ENCODE measurements around the gene NRARP. TPM values are rescaled to one million over a fixed set of nuclear protein-coding genes. Genes with fewer than 3 reads are reported as not detected.
"Not testable (repeated sequence)": the region's sequence is repeated elsewhere in the genome, so short reads cannot be mapped to it uniquely, and the experiment has no call there.

The NRARP gene
- total RNA-seq, 1 experiment from 2014 or later, result 23.8 TPM

- not testable (repeated sequence) for H2BK120ac ChIP-seq (ENCODE audit: low read depth, low read length, poor library complexity, severe bottlenecking); H2BK12ac ChIP-seq (ENCODE audit: insufficient read length, low read depth, low read length); DNase-seq; H3K27me3 ChIP-seq (ENCODE audit: insufficient read depth, low read length); H2AFZ ChIP-seq (ENCODE audit: low read length); H3K23ac ChIP-seq (ENCODE audit: insufficient read length, low read depth, low read length); H3K27ac ChIP-seq (ENCODE audit: insufficient read length, low read depth, low read length); H2BK15ac ChIP-seq (ENCODE audit: low read depth, low read length); H2AK5ac ChIP-seq (ENCODE audit: insufficient read length, low read length); H3K9me3 ChIP-seq (ENCODE audit: control insufficient read depth, low read depth, low read length); H4K5ac ChIP-seq (ENCODE audit: insufficient read length, low read depth, low read length); H3K23me2 ChIP-seq (ENCODE audit: insufficient read length, low read depth, low read length, poor library complexity, severe bottlenecking); H3K56ac ChIP-seq (ENCODE audit: insufficient read length, low read depth, low read length); H3K27ac Mint-ChIP-seq; H2BK20ac ChIP-seq (ENCODE audit: low read depth, low read length, poor library complexity, severe bottlenecking); H3K4me3 Mint-ChIP-seq; H3K79me1 ChIP-seq (ENCODE audit: insufficient read depth, low read depth, low read length, poor library complexity, severe bottlenecking); H2BK5ac ChIP-seq (ENCODE audit: insufficient read length, low read length); H3K9ac ChIP-seq (ENCODE audit: extremely low read depth, insufficient read length, low read length); H4K91ac ChIP-seq (ENCODE audit: insufficient read length, low read depth, low read length); H4K20me1 ChIP-seq (ENCODE audit: control insufficient read depth, insufficient read depth, insufficient read length); H3K4ac ChIP-seq (ENCODE audit: low read depth, low read length); H3K36me3 Mint-ChIP-seq (ENCODE audit: insufficient read depth in 1 of 3, low read depth in 3 of 3); H3K18ac ChIP-seq (ENCODE audit: insufficient read length, low read depth, low read length); H3K4me1 Mint-ChIP-seq; H4K8ac ChIP-seq (replicated peaks; ENCODE audit: insufficient read length, low read depth, low read length); H3T11ph ChIP-seq (ENCODE audit: low read length); H3K14ac ChIP-seq (ENCODE audit: insufficient read depth, low read length); H3K79me2 ChIP-seq (ENCODE audit: insufficient read depth, low read length); H3K4me2 ChIP-seq (ENCODE audit: insufficient read depth, insufficient read length, low read length); H3K4me1 ChIP-seq (ENCODE audit: insufficient read depth, low read length)
- Mint-ChIP-seq H3K9me3 (peaks cover 3 to 38% of the 10 kb centered on the region in 2 experiments), H3K27me3 (ENCODE audit: low read depth) (peaks cover 15% of the 10 kb centered on the region)
- no CpG with 5 or more reads among the region's 8 CpGs for WGBS (ENCODE audit: extremely low coverage, insufficient read length, low lambda C conversion rate)
Measured at GRCh38 chr9:137327641-137328550, 25.8 kb upstream of the NRARP start.
